Hepatocyte (in vitro differentiated cells): ENCODE data around the gene MPDZ. TPM values are rescaled to one million over a fixed set of nuclear protein-coding genes. Genes with fewer than 3 reads are reported as not detected.

Source experiments
- DNase-seq: peaks from one replicate; pipeline ENCODE4 v3.0.0-alpha.2; 2016; ENCODE audit warnings: low spot score
- H2AFZ ChIP-seq: fragments of 200-600 bp; sonication (generic); 2 replicates; pipeline ENCODE4 v1.6.0; 2016; ENCODE audit warnings: antibody characterized with exemption, mild to moderate bottlenecking
- H3K27ac ChIP-seq: fragments of 200-600 bp; sonication (generic); 2 replicates; pipeline ENCODE4 v1.5.1; 2016; ENCODE audit warnings: mild to moderate bottlenecking
- H3K27me3 ChIP-seq: fragments of 200-600 bp; sonication (generic); 2 replicates; pipeline ENCODE4 v1.6.1; 2016
- H3K36me3 ChIP-seq: fragments of 200-600 bp; sonication (generic); replicated peaks from 2 replicates; pipeline ENCODE4 v1.5.1; 2016; ENCODE audit warnings: low read depth; ENCODE audit not compliant: insufficient read depth
- H3K4me1 ChIP-seq: fragments of 200-600 bp; sonication (generic); 2 replicates; pipeline ENCODE4 v1.5.1; 2016; ENCODE audit warnings: mild to moderate bottlenecking, moderate library complexity; ENCODE audit not compliant: insufficient read depth
- H3K4me2 ChIP-seq: fragments of 200-600 bp; sonication (generic); 2 replicates; pipeline ENCODE4 v1.6.0; 2016
- H3K4me3 ChIP-seq: fragments of 200-600 bp; sonication (generic); 2 replicates; pipeline ENCODE4 v1.5.1; 2016; ENCODE audit warnings: mild to moderate bottlenecking
- H3K79me2 ChIP-seq: fragments of 200-600 bp; sonication (generic); 2 replicates; pipeline ENCODE4 v1.6.0; 2017; ENCODE audit warnings: mild to moderate bottlenecking
- H3K9me2 ChIP-seq: fragments of 200-600 bp; sonication (generic); replicated peaks from 2 replicates; pipeline ENCODE4 v1.6.0; 2017; ENCODE audit warnings: mild to moderate bottlenecking; ENCODE audit not compliant: insufficient read depth
- H3K9me3 ChIP-seq: fragments of 200-600 bp; sonication (generic); 2 replicates; pipeline ENCODE4 v1.5.1; 2016; ENCODE audit warnings: low read depth, mild to moderate bottlenecking
- H4K20me1 ChIP-seq: fragments of 200-600 bp; sonication (generic); 2 replicates; pipeline ENCODE4 v1.6.0; 2016; ENCODE audit warnings: mild to moderate bottlenecking; ENCODE audit not compliant: insufficient read depth, poor library complexity, severe bottlenecking
- EZH2 ChIP-seq: fragments of 200-600 bp; sonication (generic); IDR thresholded peaks from 2 replicates; pipeline ENCODE4 v1.6.1; 2016; ENCODE audit warnings: antibody characterized with exemption, mild to moderate bottlenecking, borderline replicate concordance
- EZH2phosphoT487 ChIP-seq: fragments of 200-600 bp; sonication (generic); IDR thresholded peaks from one replicate; pipeline ENCODE4 v1.6.1; 2018; ENCODE audit warnings: antibody characterized with exemption, mild to moderate bottlenecking, low read depth, moderate library complexity; ENCODE audit not compliant: unreplicated experiment, severe bottlenecking
- WGBS: methylation state at CpG from one replicate; pipeline ENCODE4 v1.1.6; 2016; ENCODE audit warnings: low lambda C conversion rate; ENCODE audit errors: missing lambda C conversion rate; 5-methylcytosine and 5-hydroxymethylcytosine counted together
- polyA plus RNA-seq: library from polyadenylated mRNA; unstranded; fragments of >200 nt; fragmentation: Nextera tagmentation; extraction: Ambion mirVana; gene quantifications from 2 replicates; pipeline ENCODE4 v1.2.1, GENCODE V29; 2016
- total RNA-seq: library from RNA; depleted of rRNA; stranded (reverse); fragments of >200 nt; gene quantifications from 2 replicates; pipeline ENCODE4 v1.2.3, GENCODE V29; 2014
- TF ChIP-seq, protein P1 (sequence below): fragments of 200-600 bp; sonication (generic); IDR thresholded peaks from 2 replicates; pipeline ENCODE4 v1.5.1; 2016; ENCODE audit warnings: antibody characterized with exemption, mild to moderate bottlenecking; ENCODE audit not compliant: poor library complexity

The MPDZ gene
- total and polyA plus RNA-seq, 2 experiments from 2014 or later = 16.7 to 45.5 TPM

GRCh38 chr9:13163287-13163686 is 116.2 kb downstream of the MPDZ start:
- H2AFZ ChIP-seq = no peak overlapping the region
- TF ChIP-seq EZH2 = no peak
- TF ChIP-seq, protein P1, sequence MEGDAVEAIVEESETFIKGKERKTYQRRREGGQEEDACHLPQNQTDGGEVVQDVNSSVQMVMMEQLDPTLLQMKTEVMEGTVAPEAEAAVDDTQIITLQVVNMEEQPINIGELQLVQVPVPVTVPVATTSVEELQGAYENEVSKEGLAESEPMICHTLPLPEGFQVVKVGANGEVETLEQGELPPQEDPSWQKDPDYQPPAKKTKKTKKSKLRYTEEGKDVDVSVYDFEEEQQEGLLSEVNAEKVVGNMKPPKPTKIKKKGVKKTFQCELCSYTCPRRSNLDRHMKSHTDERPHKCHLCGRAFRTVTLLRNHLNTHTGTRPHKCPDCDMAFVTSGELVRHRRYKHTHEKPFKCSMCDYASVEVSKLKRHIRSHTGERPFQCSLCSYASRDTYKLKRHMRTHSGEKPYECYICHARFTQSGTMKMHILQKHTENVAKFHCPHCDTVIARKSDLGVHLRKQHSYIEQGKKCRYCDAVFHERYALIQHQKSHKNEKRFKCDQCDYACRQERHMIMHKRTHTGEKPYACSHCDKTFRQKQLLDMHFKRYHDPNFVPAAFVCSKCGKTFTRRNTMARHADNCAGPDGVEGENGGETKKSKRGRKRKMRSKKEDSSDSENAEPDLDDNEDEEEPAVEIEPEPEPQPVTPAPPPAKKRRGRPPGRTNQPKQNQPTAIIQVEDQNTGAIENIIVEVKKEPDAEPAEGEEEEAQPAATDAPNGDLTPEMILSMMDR = no peak
- no peak for TF ChIP-seq EZH2phosphoT487
- no peaks in the 10 kb centered on the region for H3K27me3 ChIP-seq
- H3K9me2 ChIP-seq = no peaks in the 10 kb centered on the region
- no peaks in the 10 kb centered on the region for H3K79me2 ChIP-seq
- no peak for DNase-seq
- 80% methylated on average over 2 of the region's 2 CpGs for WGBS
- H3K4me3 ChIP-seq = no peak overlapping the region
- no peaks in the 10 kb centered on the region for H4K20me1 ChIP-seq
- H3K9me3 ChIP-seq = no peaks in the 10 kb centered on the region
- no peaks in the 10 kb centered on the region for H3K4me1 ChIP-seq
- H3K36me3 ChIP-seq = no peaks in the 10 kb centered on the region
- H3K4me2 ChIP-seq = no peak overlapping the region
- no peak overlapping the region for H3K27ac ChIP-seq

GRCh38 chr9:13160051-13160450 is 119.4 kb downstream of the MPDZ start:
- Histone ChIP-seq H3K36me3 (no peaks in the 10 kb centered on the region), H4K20me1 (no peaks in the 10 kb centered on the region), H3K4me1 (no peaks in the 10 kb centered on the region), H3K27ac (no peak overlapping the region), H3K9me2 (no peaks in the 10 kb centered on the region), H2AFZ (no peak overlapping the region), H3K4me3 (no peak overlapping the region), H3K9me3 (no peaks in the 10 kb centered on the region), H3K4me2 (no peak overlapping the region), H3K79me2 (no peaks in the 10 kb centered on the region), H3K27me3 (no peaks in the 10 kb centered on the region)
- TF ChIP-seq EZH2 (no peak), EZH2phosphoT487 (no peak)
- TF ChIP-seq, protein P1 = no peak
- WGBS = 89% methylated on average over 1 of the region's 1 CpG
- no peak for DNase-seq

GRCh38 chr9:13158986-13159385 is 120.5 kb downstream of the MPDZ start:
- 97% methylated on average over 3 of the region's 3 CpGs for WGBS
- Histone ChIP-seq H3K4me2 (no peak overlapping the region), H3K4me3 (no peak overlapping the region), H3K9me3 (no peaks in the 10 kb centered on the region), H3K36me3 (no peaks in the 10 kb centered on the region), H3K27me3 (no peaks in the 10 kb centered on the region), H3K9me2 (no peaks in the 10 kb centered on the region), H3K4me1 (no peaks in the 10 kb centered on the region), H4K20me1 (no peaks in the 10 kb centered on the region), H3K27ac (no peak overlapping the region), H3K79me2 (no peaks in the 10 kb centered on the region), H2AFZ (no peak overlapping the region)
- DNase-seq = no peak
- TF ChIP-seq EZH2 (no peak), EZH2phosphoT487 (no peak)
- TF ChIP-seq, protein P1 = no peak

GRCh38 chr9:13151489-13151888 is 128.0 kb downstream of the MPDZ start:
- Histone ChIP-seq H3K27ac (no peak overlapping the region), H3K36me3 (no peaks in the 10 kb centered on the region), H3K79me2 (no peaks in the 10 kb centered on the region), H3K9me3 (no peaks in the 10 kb centered on the region), H3K4me2 (no peak overlapping the region), H4K20me1 (no peaks in the 10 kb centered on the region), H3K4me1 (no peaks in the 10 kb centered on the region), H3K27me3 (no peaks in the 10 kb centered on the region), H2AFZ (no peak overlapping the region), H3K4me3 (no peak overlapping the region), H3K9me2 (no peaks in the 10 kb centered on the region)
- TF ChIP-seq EZH2 = no peak
- TF ChIP-seq EZH2phosphoT487 = no peak
- TF ChIP-seq, protein P1 = no peak
- 89% methylated on average over 1 of the region's 1 CpG for WGBS
- no peak for DNase-seq
